Measurements from ENCODE around the gene HDAC5. TPM values are rescaled to one million over a fixed set of nuclear protein-coding genes. Genes with fewer than 3 reads are reported as not detected.

Gene HDAC5
- total RNA-seq, 4 donors from 2014 or later: 23.3 to 91.7 (median 42.4) TPM

DNA sequence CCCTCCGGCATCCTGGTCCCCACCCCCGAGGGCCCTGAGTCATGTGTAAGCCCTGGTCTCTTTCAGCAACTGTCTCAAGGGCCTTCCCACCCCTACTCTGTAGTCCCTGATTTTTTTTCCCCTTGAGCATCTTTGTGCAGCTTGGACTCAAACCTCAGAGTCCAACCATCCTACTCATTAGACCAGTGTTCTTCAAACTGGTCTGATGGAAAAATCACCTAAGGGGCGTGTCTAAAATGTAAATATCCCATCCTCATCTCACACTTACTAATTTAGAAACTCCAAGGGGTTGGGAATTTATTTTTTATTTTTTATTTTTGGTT lies 52.3 kb downstream of the HDAC5 start:
- TF ChIP-seq, protein P1, sequence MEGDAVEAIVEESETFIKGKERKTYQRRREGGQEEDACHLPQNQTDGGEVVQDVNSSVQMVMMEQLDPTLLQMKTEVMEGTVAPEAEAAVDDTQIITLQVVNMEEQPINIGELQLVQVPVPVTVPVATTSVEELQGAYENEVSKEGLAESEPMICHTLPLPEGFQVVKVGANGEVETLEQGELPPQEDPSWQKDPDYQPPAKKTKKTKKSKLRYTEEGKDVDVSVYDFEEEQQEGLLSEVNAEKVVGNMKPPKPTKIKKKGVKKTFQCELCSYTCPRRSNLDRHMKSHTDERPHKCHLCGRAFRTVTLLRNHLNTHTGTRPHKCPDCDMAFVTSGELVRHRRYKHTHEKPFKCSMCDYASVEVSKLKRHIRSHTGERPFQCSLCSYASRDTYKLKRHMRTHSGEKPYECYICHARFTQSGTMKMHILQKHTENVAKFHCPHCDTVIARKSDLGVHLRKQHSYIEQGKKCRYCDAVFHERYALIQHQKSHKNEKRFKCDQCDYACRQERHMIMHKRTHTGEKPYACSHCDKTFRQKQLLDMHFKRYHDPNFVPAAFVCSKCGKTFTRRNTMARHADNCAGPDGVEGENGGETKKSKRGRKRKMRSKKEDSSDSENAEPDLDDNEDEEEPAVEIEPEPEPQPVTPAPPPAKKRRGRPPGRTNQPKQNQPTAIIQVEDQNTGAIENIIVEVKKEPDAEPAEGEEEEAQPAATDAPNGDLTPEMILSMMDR (IDR thresholded peaks at IDR 0.05; ENCODE audit: low read depth): no peak

DNA sequence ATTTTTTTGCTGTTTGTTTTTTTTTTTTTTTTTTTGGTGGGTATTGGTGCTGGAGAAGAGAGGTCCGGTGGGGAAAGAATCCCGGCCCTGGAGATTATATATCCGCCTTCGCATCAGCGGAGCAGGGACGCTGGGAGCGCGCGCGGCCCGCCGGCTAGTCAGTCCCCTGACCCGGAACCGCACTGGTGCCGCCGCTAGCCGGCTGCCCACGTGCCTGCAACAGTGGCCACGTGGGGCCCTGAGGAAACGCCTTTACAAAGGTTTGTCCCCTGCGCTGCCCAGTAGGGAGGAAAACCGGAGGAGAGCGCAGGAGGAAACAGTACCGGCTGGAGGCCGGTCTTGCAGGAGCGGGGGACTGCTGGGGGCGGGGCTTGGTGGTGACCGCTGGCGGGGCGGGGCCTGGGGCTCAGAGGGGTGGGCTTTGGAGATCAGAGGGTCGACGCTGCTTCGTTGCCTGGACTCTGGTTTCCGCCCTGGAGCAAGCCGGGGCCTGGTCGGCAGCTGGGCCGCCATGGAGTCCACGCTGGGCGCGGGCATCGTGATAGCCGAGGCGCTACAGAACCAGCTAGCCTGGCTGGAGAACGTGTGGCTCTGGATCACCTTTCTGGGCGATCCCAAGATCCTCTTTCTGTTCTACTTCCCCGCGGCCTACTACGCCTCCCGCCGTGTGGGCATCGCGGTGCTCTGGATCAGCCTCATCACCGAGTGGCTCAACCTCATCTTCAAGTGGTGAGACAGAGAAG lies 52.8 kb downstream of the HDAC5 start, which contains the start of gene G6PC3:
Gene G6PC3, plus strand, starts transcription at position 281 of the 743 bp plus-strand sequence. Its CDS starts 231 bp downstream, at position 512.
- TF ChIP-seq, protein P1 (IDR thresholded peaks at IDR 0.05; ENCODE audit: low read depth): no peak

DNA sequence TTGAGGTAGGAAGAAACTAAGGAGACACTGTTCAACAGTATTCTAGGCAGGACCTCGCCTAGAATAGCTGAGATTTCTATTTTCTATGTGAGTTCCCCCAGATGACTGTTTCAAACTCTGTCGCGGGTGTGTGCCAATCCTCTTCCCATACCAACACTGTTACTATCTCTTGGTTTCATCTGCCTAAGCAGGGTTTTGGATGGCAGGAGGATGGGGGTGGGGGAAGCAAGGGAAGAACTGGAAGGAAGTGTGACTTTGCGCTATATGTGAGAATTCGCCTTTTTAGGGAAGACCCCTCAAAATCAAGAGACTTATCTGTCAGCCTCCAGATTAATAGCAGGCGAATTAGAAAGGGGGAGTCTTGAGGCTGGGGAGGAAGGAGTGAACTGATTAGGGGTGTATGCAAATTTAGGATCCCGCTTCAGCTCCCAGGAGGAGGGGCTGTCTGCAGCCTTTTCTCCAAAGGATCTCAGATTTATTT lies 53.4 kb downstream of the HDAC5 start:
- TF ChIP-seq, protein P1 (IDR thresholded peaks at IDR 0.05; ENCODE audit: low read depth): no peak

DNA sequence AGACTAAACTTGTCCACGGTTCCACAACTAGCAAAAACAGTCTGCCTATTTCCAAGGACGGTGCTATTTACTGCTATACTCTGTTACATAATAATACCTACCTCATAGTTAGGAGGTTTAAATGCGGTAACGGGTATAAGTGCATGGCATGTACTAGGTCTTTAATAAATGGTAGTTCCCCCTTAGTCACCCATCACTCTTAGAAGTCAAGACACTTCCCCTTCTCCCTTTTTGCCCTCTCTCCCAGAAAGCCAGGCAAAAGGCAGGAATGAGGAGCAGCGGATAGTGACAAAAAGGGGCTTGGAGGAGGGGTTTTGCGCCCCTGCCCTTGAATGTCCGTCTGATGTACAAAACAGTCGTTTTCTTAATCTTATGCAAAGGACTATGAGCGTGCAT lies 55.9 kb downstream of the HDAC5 start:
- TF ChIP-seq, protein P1 (IDR thresholded peaks at IDR 0.05; ENCODE audit: low read depth): no peak

DNA sequence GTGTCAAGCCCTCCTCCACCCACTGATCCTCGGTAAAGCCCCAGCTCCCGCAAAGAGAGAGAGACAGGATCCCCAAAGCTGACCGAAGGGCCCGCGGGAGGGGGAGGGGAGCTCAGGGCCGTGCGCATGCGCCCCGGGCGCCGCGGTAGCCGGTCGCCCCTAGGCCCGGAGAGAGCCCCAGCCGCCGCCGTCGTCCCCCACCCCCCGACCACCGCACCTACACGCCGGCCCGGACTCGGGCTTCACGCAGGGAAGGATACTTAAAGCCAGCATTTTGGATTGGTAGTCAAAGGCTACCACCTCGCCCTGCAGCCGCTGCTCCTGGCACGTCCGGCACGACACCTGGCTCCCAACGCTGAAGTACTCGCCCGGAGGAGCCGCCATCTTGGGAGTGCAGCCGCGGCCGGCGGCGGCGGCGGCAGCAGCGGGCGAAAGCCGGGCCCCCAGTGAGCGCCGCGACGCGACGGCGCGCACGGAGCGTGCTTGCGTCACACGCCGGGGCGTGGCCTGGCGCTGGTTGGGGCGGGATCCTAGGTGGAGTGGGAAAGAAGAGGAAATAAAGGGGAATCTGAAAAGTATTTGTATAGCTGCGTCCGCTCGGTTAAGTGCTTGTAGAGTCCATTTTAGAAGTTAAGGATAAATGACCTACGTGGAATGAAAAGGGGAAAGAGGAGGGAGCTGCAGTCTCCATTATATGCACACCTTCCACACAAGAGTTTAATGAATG lies 57.1 kb downstream of the HDAC5 start, which contains the start of gene LSM12:
Gene LSM12, minus strand, starts transcription at position 468 of the 727 bp plus-strand sequence. Its CDS starts 84 bp downstream, at position 384.
- TF ChIP-seq, protein P1 (IDR thresholded peaks at IDR 0.05; ENCODE audit: low read depth): no peak

DNA sequence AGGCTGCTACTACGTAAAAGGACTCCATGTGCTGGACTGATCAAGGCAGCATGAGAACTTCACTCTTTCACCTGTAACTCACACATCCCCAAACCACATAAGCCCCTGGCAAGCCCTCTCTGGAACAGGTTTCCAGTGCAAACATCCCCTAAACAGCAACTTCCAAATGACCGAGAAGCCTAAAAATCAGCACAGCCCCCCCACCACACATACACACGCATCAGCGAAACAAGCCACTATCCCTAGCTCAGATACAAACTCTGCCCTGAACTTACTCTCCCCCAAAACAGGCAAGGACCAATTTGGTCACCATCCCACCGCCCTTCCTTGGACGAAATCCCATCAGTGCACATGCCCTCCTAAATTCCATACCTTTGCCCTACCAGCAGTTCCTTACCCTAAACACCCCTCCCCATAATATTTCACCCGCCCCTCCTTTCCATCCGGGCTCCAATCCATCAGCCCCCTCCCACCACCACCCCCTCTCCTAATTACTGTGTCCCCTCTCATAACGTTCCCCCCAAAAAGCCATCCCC lies 57.7 kb downstream of the HDAC5 start:
- TF ChIP-seq, protein P1 (IDR thresholded peaks at IDR 0.05; ENCODE audit: low read depth): no peak
